Endodermal cell (in vitro differentiated cells): ENCODE data around the gene COL6A3. TPM values are rescaled to one million over a fixed set of nuclear protein-coding genes. Genes with fewer than 3 reads are reported as not detected.

Source experiments
- DNase-seq: peaks from one replicate; pipeline ENCODE4 v3.0.0-alpha.2; 2017
- H3K27ac ChIP-seq: 2 replicates; pipeline ENCODE4 v1.5.1; 2013; ENCODE audit warnings: mild to moderate bottlenecking, low read depth, low read length, moderate library complexity
- H3K27me3 ChIP-seq: 2 replicates; pipeline ENCODE4 v1.6.1; 2013; ENCODE audit warnings: mild to moderate bottlenecking, low read length, moderate library complexity; ENCODE audit not compliant: insufficient read depth, control insufficient read depth, poor library complexity, severe bottlenecking
- H3K36me3 ChIP-seq: 2 replicates; pipeline ENCODE4 v1.7.0; 2013; ENCODE audit warnings: mild to moderate bottlenecking, low read length, moderate library complexity; ENCODE audit not compliant: control insufficient read depth, insufficient read depth
- H3K4me1 ChIP-seq: one replicate; pipeline ENCODE4 v1.7.0; 2013; ENCODE audit warnings: low read length; ENCODE audit not compliant: control insufficient read depth, insufficient read depth
- H3K4me3 ChIP-seq: 2 replicates; pipeline ENCODE4 v1.5.1; 2013; ENCODE audit warnings: mild to moderate bottlenecking, low read length, moderate library complexity
- H3K9ac ChIP-seq: 2 replicates; pipeline ENCODE4 v1.6.1; 2013; ENCODE audit warnings: mild to moderate bottlenecking, low read length, moderate library complexity; ENCODE audit not compliant: poor library complexity, severe bottlenecking; ENCODE audit errors: extremely low read depth
- H3K9me3 ChIP-seq: 2 replicates; pipeline ENCODE4 v1.6.1; 2013; ENCODE audit warnings: mild to moderate bottlenecking, low read length, moderate library complexity; ENCODE audit not compliant: control insufficient read depth
- H3K27ac Mint-ChIP-seq: 2 replicates; pipeline ENCODE4 v1.8.0; 2020; ENCODE audit warnings: mixed read lengths
- H3K27me3 Mint-ChIP-seq: 2 replicates; pipeline ENCODE4 v1.8.0; 2021; ENCODE audit warnings: mild to moderate bottlenecking, mixed read lengths; ENCODE audit not compliant: insufficient read depth
- H3K36me3 Mint-ChIP-seq: 2 replicates; pipeline ENCODE4 v1.8.0; 2020; ENCODE audit warnings: low read depth, mixed read lengths
- H3K4me1 Mint-ChIP-seq: 2 replicates; pipeline ENCODE4 v1.8.0; 2020; ENCODE audit warnings: mixed read lengths
- H3K4me3 Mint-ChIP-seq: 2 replicates; pipeline ENCODE4 v1.8.0; 2020; ENCODE audit warnings: mild to moderate bottlenecking, moderate library complexity, mixed read lengths
- H3K9me3 Mint-ChIP-seq: 2 replicates; pipeline ENCODE4 v1.8.0; 2020; ENCODE audit warnings: mild to moderate bottlenecking, mixed read lengths
- WGBS, 2 experiments: methylation state at CpG; one replicate each; pipeline versions ENCODE4 v1.1.5 to v1.1.7; 2013; ENCODE audit warnings: missing lambda C conversion rate in 2 of 2, mixed read lengths in 1 of 2; ENCODE audit not compliant: insufficient coverage in 1 of 2, insufficient read length in 1 of 2; 5-methylcytosine and 5-hydroxymethylcytosine counted together
- total RNA-seq, 2 donors: library from RNA; stranded (reverse); fragmentation: NEBNext Ultra II Directional in 1 of 2; extraction: Animal tissue kit (Norgen Biotek cat#: 25700) in 1 of 2; gene quantifications; 2 replicates in 1 of 2; 3 replicates in 1 of 2; pipeline ENCODE4 v1.2.1, GENCODE V29; 2021
- TF ChIP-seq, protein P1 (sequence below): fragments of 200-600 bp; sonication (generic); conservative IDR thresholded peaks from 2 replicates; pipeline ENCODE4 v1.5.0; 2021; ENCODE audit warnings: antibody characterized with exemption, mild to moderate bottlenecking

COL6A3 gene
- total RNA-seq, 2 donors from 2014 or later, result 0.40 to 1.2 TPM

- Mint-ChIP-seq H3K9me3 (peaks cover 2% of the 10 kb centered on the region), H3K27ac (no peak overlapping the region), H3K27me3 (peaks cover 28% of the 10 kb centered on the region), H3K4me1 (no peaks in the 10 kb centered on the region), H3K36me3 (no peaks in the 10 kb centered on the region), H3K4me3 (no peak overlapping the region)
- TF ChIP-seq, protein P1, sequence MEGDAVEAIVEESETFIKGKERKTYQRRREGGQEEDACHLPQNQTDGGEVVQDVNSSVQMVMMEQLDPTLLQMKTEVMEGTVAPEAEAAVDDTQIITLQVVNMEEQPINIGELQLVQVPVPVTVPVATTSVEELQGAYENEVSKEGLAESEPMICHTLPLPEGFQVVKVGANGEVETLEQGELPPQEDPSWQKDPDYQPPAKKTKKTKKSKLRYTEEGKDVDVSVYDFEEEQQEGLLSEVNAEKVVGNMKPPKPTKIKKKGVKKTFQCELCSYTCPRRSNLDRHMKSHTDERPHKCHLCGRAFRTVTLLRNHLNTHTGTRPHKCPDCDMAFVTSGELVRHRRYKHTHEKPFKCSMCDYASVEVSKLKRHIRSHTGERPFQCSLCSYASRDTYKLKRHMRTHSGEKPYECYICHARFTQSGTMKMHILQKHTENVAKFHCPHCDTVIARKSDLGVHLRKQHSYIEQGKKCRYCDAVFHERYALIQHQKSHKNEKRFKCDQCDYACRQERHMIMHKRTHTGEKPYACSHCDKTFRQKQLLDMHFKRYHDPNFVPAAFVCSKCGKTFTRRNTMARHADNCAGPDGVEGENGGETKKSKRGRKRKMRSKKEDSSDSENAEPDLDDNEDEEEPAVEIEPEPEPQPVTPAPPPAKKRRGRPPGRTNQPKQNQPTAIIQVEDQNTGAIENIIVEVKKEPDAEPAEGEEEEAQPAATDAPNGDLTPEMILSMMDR, result no peak
- no peaks in the 10 kb centered on the region for H3K9me3 ChIP-seq
- no peak overlapping the region for H3K4me3 ChIP-seq
- no peak overlapping the region for H3K27ac ChIP-seq
- no peak for DNase-seq
- H3K27me3 ChIP-seq, result peaks cover 30% of the 10 kb centered on the region
- 79% methylated on average over 2 of the region's 2 CpGs for whole genome bisulfite sequencing, 2 experiments
- H3K9ac ChIP-seq, result no peak overlapping the region
- no peaks in the 10 kb centered on the region for H3K36me3 ChIP-seq
- H3K4me1 ChIP-seq, result no peaks in the 10 kb centered on the region
Observed at GRCh38 chr2:237390235-237390634, 23.7 kb downstream of the COL6A3 start.

GRCh38 chr2:237389831-237390230 lies 24.1 kb downstream of the COL6A3 start:
- Histone ChIP-seq H3K27ac (no peak overlapping the region), H3K4me3 (no peak overlapping the region), H3K9ac (no peak overlapping the region), H3K4me1 (no peaks in the 10 kb centered on the region), H3K36me3 (no peaks in the 10 kb centered on the region), H3K27me3 (peaks cover 26% of the 10 kb centered on the region), H3K9me3 (no peaks in the 10 kb centered on the region)
- no peaks in the 10 kb centered on the region for H3K36me3 Mint-ChIP-seq
- no peak for DNase-seq
- H3K27me3 Mint-ChIP-seq, result peaks cover 25% of the 10 kb centered on the region
- no peaks in the 10 kb centered on the region for H3K4me1 Mint-ChIP-seq
- no peak overlapping the region for H3K4me3 Mint-ChIP-seq
- peaks cover 2% of the 10 kb centered on the region for H3K9me3 Mint-ChIP-seq
- TF ChIP-seq, protein P1, result no peak
- 88 to 93% methylated on average over 2 to 3 of the region's 3 CpGs for WGBS, 2 experiments
- H3K27ac Mint-ChIP-seq, result no peak overlapping the region

DNA sequence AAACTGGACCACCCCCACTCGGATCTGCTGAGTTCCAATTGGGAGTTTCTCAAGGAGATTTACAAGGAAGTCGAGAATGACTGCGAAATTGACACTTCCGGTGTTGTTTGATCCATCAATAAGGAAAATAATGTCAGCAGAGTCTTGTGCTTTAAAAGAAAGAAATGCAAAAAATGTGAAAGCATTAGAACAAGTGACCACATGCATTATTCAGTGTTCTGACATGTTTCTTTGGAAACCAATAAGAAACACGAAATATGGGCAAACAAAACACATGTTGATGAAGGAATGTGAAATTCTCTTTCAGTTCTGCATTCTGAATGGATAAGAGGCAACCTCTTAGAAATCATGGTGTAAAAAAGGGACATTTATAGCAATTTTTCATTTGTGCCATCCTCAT lies 25.9 kb downstream of the COL6A3 start:
- no peak for DNase-seq
- peaks cover 2% of the 10 kb centered on the region for H3K9me3 Mint-ChIP-seq
- no peaks in the 10 kb centered on the region for H3K4me1 Mint-ChIP-seq
- no peaks in the 10 kb centered on the region for H3K4me1 ChIP-seq
- TF ChIP-seq, protein P1, result no peak
- no peak overlapping the region for H3K4me3 ChIP-seq
- no peak overlapping the region for H3K27ac ChIP-seq
- WGBS, 2 experiments, result 88 to 100% methylated on average over 4 to 5 of the region's 5 CpGs
- no peaks in the 10 kb centered on the region for H3K36me3 ChIP-seq
- no peaks in the 10 kb centered on the region for H3K36me3 Mint-ChIP-seq
- peaks cover 8% of the 10 kb centered on the region for H3K27me3 ChIP-seq
- no peak overlapping the region for H3K9ac ChIP-seq
- peaks cover 13% of the 10 kb centered on the region for H3K27me3 Mint-ChIP-seq
- H3K9me3 ChIP-seq, result no peaks in the 10 kb centered on the region
- no peak overlapping the region for H3K4me3 Mint-ChIP-seq
- no peak overlapping the region for H3K27ac Mint-ChIP-seq
